ENCODE results near the gene PLPPR1. TPM values are rescaled to one million over a fixed set of nuclear protein-coding genes. Genes with fewer than 3 reads are reported as not detected.

PLPPR1 gene
- total and polyA plus RNA-seq, 2 donors (not counting 3 experiments of a cell fraction or from before 2014, with no cell fraction given): 0.18 to 0.50 TPM

DNA sequence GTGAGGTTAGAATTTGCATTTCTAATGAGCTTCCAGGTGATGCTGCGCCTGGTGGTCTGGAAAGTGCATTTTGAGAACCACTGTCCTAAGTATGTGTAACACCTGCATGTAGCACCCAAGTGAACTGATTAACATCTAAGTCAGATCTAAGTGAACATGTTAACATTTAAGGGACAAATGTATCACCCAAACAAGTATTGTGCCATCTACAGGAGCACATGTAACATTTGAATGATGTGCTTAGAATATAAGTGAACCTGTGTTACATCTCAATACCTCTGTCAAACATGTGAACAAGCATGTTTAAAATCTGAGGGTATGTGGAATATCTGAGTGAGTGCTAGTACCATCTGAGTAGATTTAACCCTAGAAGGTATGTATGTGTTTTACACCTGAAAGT is 68.7 kb downstream of the PLPPR1 start:
- no peak overlapping the region for H3K4me2 ChIP-seq (ENCODE audit: insufficient read depth, low read length)
- no TSS peak for BruUV-seq (replicated peaks)
- DNase-seq (ENCODE audit: low read depth, low spot score): no peak
- no peaks in the 10 kb centered on the region for H3K79me2 ChIP-seq (ENCODE audit: control insufficient read depth, insufficient read depth, low read length)
- H4K20me1 ChIP-seq (replicated peaks; ENCODE audit: control insufficient read depth, extremely low read depth, insufficient read depth, low read length): no peaks in the 10 kb centered on the region
- ChIA-PET POLR2A (no interaction called here), CTCF (interaction anchor here (1.1 to 5.9 kb wide), 3 partner anchors 8 to 25 kb away, joined by 3 to 101 read pairs (median 6); no protein-coding TSS in a partner anchor)
- H3K9me3 ChIP-seq (replicated peaks; ENCODE audit: control insufficient read depth, insufficient read depth, low read length): no peaks in the 10 kb centered on the region
- dilution Hi-C loops (cut with MboI; ENCODE audit: extremely low pct_ligation_motif_present, low sequenced_read_pairs): no loop called here
- H3K27ac ChIP-seq (ENCODE audit: insufficient read depth, low read depth, low read length): no peak overlapping the region
- H3K4me1 ChIP-seq (ENCODE audit: control insufficient read depth, extremely low read depth, insufficient read depth, low read length): peaks cover 20% of the 10 kb centered on the region
- no peak for FAIRE-seq
- no peak overlapping the region for H3K4me3 ChIP-seq (replicated peaks in 1 of 3; ENCODE audit: insufficient read depth in 1 of 3, low read depth in 1 of 3, low read length in 3 of 3)
- H3K9ac ChIP-seq (replicated peaks; ENCODE audit: extremely low read depth, insufficient read depth, low read length): no peak overlapping the region
- H3K27me3 ChIP-seq (ENCODE audit: control insufficient read depth in 2 of 2, insufficient read depth in 2 of 2, low read length in 2 of 2): no peaks in the 10 kb centered on the region
- H3K9me1 ChIP-seq (replicated peaks; ENCODE audit: control insufficient read depth, extremely low read depth, insufficient read depth, low read length): no peaks in the 10 kb centered on the region
- TF ChIP-seq JUN (IDR thresholded peaks at IDR 0.05; ENCODE audit: borderline replicate concordance, insufficient read depth, insufficient read length, low read depth): no peak
- no peak for TF ChIP-seq EZH2 (IDR thresholded peaks at IDR 0.05; ENCODE audit: borderline replicate concordance, low read depth, low read length, severe bottlenecking)
- TF ChIP-seq POLR2A (IDR thresholded peaks at IDR 0.05; ENCODE audit: low read depth, low read length): no peak
- TF ChIP-seq, protein P1, sequence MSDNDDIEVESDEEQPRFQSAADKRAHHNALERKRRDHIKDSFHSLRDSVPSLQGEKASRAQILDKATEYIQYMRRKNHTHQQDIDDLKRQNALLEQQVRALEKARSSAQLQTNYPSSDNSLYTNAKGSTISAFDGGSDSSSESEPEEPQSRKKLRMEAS (IDR thresholded peaks at IDR 0.05; ENCODE audit: insufficient read depth, insufficient read length): no peak
- TF ChIP-seq POLR2AphosphoS5 (IDR thresholded peaks at IDR 0.05; ENCODE audit: insufficient read depth, low read depth, low read length): no peak
- TF ChIP-seq MYC (IDR thresholded peaks at IDR 0.05; ENCODE audit: low read depth, low read length): no peak
- intact Hi-C loops (cut with micrococcal nuclease): no loop called here
- no peaks in the 10 kb centered on the region for H3K36me3 ChIP-seq (ENCODE audit: control insufficient read depth in 2 of 2, extremely low read depth in 1 of 2, insufficient read depth in 2 of 2, low read length in 2 of 2)
- H2AFZ ChIP-seq (ENCODE audit: low read depth, low read length): no peak overlapping the region

DNA sequence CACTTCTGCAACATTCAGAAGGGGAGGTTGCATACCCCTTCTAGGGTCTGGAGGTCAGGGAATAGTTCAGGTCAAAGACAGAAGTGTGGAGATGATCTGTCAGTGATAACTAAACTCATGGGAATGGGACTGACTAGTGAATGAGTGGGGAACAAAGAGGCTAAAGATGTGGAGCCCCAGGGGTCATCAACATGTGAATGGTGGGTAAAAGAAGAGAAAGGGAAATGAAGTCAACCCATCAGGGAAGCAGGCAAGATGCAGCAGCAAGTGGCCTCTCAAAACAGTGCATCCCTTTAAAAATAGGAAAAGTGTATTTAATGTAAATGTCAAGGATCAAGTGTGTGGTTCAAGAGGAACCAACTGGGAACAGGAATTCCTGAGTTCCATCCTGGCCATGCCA is 69.9 kb downstream of the PLPPR1 start:
- no peak overlapping the region for H3K9ac ChIP-seq (replicated peaks; ENCODE audit: extremely low read depth, insufficient read depth, low read length)
- H2AFZ ChIP-seq (ENCODE audit: low read depth, low read length): no peak overlapping the region
- no peaks in the 10 kb centered on the region for H4K20me1 ChIP-seq (replicated peaks; ENCODE audit: control insufficient read depth, extremely low read depth, insufficient read depth, low read length)
- H3K9me3 ChIP-seq (replicated peaks; ENCODE audit: control insufficient read depth, insufficient read depth, low read length): no peaks in the 10 kb centered on the region
- no peaks in the 10 kb centered on the region for H3K36me3 ChIP-seq (ENCODE audit: control insufficient read depth in 2 of 2, extremely low read depth in 1 of 2, insufficient read depth in 2 of 2, low read length in 2 of 2)
- ChIA-PET POLR2A (no interaction called here), CTCF (no interaction called here)
- DNase-seq (ENCODE audit: low read depth, low spot score): no peak
- intact Hi-C loops (cut with micrococcal nuclease) (no loop called here), dilution Hi-C loops (cut with MboI; ENCODE audit: extremely low pct_ligation_motif_present, low sequenced_read_pairs) (no loop called here)
- no peaks in the 10 kb centered on the region for H3K27me3 ChIP-seq (ENCODE audit: control insufficient read depth in 2 of 2, insufficient read depth in 2 of 2, low read length in 2 of 2)
- FAIRE-seq: no peak
- no peaks in the 10 kb centered on the region for H3K9me1 ChIP-seq (replicated peaks; ENCODE audit: control insufficient read depth, extremely low read depth, insufficient read depth, low read length)
- no peak overlapping the region for H3K4me3 ChIP-seq (replicated peaks in 1 of 3; ENCODE audit: insufficient read depth in 1 of 3, low read depth in 1 of 3, low read length in 3 of 3)
- H3K27ac ChIP-seq (ENCODE audit: insufficient read depth, low read depth, low read length): no peak overlapping the region
- BruUV-seq (replicated peaks): no TSS peak
- H3K4me2 ChIP-seq (ENCODE audit: insufficient read depth, low read length): no peak overlapping the region
- TF ChIP-seq JUN (IDR thresholded peaks at IDR 0.05; ENCODE audit: borderline replicate concordance, insufficient read depth, insufficient read length, low read depth): no peak
- TF ChIP-seq FOS (IDR thresholded peaks at IDR 0.05; ENCODE audit: borderline replicate concordance, insufficient read depth, low read length): no peak
- no peak for TF ChIP-seq GATA2 (IDR thresholded peaks at IDR 0.05; ENCODE audit: insufficient read depth, insufficient read length, low read depth, low read length)
- no peak for TF ChIP-seq MYC (IDR thresholded peaks at IDR 0.05; ENCODE audit: low read depth, low read length)
- no peak for TF ChIP-seq POLR2A (IDR thresholded peaks at IDR 0.05; ENCODE audit: low read depth, low read length)
- no peak for TF ChIP-seq EZH2 (IDR thresholded peaks at IDR 0.05; ENCODE audit: borderline replicate concordance, low read depth, low read length, severe bottlenecking)
- TF ChIP-seq, protein P1 (IDR thresholded peaks at IDR 0.05; ENCODE audit: insufficient read depth, insufficient read length): no peak
- TF ChIP-seq, protein P2, sequence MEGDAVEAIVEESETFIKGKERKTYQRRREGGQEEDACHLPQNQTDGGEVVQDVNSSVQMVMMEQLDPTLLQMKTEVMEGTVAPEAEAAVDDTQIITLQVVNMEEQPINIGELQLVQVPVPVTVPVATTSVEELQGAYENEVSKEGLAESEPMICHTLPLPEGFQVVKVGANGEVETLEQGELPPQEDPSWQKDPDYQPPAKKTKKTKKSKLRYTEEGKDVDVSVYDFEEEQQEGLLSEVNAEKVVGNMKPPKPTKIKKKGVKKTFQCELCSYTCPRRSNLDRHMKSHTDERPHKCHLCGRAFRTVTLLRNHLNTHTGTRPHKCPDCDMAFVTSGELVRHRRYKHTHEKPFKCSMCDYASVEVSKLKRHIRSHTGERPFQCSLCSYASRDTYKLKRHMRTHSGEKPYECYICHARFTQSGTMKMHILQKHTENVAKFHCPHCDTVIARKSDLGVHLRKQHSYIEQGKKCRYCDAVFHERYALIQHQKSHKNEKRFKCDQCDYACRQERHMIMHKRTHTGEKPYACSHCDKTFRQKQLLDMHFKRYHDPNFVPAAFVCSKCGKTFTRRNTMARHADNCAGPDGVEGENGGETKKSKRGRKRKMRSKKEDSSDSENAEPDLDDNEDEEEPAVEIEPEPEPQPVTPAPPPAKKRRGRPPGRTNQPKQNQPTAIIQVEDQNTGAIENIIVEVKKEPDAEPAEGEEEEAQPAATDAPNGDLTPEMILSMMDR (IDR thresholded peaks at IDR 0.05; ENCODE audit: extremely low read depth in 1 of 2, insufficient read depth in 1 of 2, low read depth in 1 of 2, low read length in 2 of 2): no peak
- TF ChIP-seq POLR2AphosphoS5 (IDR thresholded peaks at IDR 0.05; ENCODE audit: insufficient read depth, low read depth, low read length): no peak
- H3K79me2 ChIP-seq (ENCODE audit: control insufficient read depth, insufficient read depth, low read length): no peaks in the 10 kb centered on the region
- peaks cover 8% of the 10 kb centered on the region for H3K4me1 ChIP-seq (ENCODE audit: control insufficient read depth, extremely low read depth, insufficient read depth, low read length)
